ENCODE measurements around the gene NDST4.

DNA sequence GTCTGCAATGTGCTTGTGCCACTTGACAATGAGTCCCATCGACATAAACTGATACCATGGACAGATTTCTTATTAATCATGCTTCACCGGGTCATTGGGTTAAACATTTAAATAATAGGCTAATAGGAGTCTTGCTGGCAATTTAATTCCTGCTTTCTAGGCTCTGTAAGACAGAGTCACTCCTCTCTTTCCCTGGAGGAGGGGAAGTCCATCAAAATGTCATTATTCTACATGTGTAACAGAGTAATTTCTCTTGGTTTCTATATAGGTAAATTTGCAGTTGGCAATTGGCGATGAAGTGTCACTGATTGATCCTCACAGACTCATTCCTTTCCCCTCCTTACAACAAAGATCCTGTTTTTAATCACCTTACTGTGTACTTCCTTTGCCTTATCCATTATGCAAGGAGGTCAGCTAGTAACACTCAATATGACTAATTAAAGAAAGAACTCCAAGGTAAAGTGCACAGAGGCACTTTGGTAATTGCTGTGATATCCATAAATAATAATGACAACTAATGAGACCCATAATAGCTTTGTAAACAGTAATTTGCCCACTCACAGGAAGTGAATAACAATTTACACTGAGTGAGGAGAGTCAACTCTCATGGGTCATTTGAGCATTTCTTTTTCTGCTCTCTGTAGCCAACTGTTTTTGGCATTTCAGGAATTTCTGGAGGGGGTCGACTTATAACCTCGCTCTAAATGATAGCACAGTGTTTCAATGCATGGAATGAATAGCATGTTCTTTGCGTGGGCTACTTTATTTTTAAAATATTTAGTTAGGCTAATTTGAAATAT is 330.8 kb downstream of the NDST4 start:
- TF ChIP-seq CTCF (IDR thresholded peaks at IDR 0.05) (no peak), POLR2A (IDR thresholded peaks at IDR 0.05) (no peak)
